HFF-Myc (cell line): Measurements from ENCODE around the gene SNAI1.

ENCODE experiments used
- DNase-seq: peaks from one replicate; pipeline ENCODE4 v3.0.0-alpha.2; 2011; ENCODE audit warnings: low read depth; ENCODE audit errors: extremely low read depth
- H3K4me3 ChIP-seq: replicated peaks from 2 replicates; pipeline ENCODE4 v1.5.1; 2011; ENCODE audit warnings: low read depth, mild to moderate bottlenecking, control low read depth, low read length
- TF ChIP-seq, protein P1 (sequence below): IDR thresholded peaks from 2 replicates; pipeline ENCODE4 v1.5.1; 2012; ENCODE audit warnings: mild to moderate bottlenecking, low read depth, low read length, control low read depth; ENCODE audit errors: missing control alignments

The SNAI1 gene

DNA sequence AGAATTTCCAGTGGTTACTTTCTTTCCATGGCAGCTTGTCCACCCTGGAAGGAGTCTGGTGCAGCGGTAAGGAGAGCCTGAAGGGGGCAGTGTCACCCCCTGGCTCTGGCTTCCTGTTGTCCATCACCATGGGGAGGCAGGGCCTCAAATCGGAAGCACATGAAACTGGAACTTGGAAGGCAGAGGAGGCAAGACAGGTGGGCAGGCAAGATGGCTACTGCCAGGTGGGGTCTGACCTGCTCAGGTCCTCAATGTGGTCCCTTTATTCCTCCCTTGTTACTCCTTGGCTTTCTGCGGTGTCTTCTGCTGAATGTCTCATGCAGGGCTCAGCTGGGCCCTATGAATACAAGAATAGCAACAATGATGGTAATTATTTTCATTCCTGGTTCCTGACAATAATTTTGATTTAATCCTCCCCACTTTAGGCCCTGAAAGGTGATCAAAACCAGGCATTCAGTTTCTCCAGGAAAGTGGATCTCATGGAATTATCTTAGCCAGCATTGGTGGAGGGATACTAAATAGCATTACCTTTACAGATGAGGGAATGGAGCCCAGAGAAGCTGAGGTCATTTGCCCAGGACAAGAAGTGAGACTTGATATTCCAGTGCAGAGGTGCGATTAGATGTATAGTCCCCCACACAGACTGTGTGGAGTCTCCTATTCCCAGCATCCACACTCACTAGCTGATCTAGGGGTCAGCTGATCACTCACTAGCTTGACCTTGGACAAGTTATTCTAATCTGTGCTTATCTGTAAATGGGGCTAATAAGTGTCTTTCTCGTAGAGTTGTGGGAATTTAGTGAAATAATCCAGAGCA, 17.6 kb upstream of the SNAI1 start:
- no peak for DNase-seq
- TF ChIP-seq, protein P1, sequence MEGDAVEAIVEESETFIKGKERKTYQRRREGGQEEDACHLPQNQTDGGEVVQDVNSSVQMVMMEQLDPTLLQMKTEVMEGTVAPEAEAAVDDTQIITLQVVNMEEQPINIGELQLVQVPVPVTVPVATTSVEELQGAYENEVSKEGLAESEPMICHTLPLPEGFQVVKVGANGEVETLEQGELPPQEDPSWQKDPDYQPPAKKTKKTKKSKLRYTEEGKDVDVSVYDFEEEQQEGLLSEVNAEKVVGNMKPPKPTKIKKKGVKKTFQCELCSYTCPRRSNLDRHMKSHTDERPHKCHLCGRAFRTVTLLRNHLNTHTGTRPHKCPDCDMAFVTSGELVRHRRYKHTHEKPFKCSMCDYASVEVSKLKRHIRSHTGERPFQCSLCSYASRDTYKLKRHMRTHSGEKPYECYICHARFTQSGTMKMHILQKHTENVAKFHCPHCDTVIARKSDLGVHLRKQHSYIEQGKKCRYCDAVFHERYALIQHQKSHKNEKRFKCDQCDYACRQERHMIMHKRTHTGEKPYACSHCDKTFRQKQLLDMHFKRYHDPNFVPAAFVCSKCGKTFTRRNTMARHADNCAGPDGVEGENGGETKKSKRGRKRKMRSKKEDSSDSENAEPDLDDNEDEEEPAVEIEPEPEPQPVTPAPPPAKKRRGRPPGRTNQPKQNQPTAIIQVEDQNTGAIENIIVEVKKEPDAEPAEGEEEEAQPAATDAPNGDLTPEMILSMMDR: peak; percentile 84
- no peak overlapping the region for H3K4me3 ChIP-seq

DNA sequence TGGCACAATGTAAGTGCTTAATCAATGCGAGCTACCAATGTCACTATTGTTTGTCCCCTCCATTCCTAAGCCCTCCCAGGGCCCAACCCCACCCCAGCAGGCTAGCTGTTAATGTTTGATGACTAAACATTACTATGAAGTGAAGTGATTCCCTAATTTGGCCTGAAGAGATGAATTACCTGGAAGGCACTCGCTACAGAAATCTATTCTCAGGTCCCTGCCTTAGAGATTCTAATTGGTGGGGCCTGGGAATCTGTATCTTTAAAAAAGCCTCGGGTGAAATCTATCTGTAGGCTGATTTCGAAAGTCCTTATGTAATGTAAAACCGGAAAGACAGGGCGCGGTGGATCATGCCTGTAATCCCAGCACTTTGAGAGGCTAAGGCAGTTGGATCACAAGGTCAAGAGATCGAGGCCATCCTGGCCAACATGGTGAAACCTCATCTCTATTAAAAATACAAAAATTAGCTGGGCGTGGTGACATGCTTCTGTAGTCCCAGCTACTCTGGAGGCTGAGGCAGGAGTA, 16.9 kb upstream of the SNAI1 start:
- TF ChIP-seq, protein P1: no peak
- H3K4me3 ChIP-seq: no peak overlapping the region
- no peak for DNase-seq

DNA sequence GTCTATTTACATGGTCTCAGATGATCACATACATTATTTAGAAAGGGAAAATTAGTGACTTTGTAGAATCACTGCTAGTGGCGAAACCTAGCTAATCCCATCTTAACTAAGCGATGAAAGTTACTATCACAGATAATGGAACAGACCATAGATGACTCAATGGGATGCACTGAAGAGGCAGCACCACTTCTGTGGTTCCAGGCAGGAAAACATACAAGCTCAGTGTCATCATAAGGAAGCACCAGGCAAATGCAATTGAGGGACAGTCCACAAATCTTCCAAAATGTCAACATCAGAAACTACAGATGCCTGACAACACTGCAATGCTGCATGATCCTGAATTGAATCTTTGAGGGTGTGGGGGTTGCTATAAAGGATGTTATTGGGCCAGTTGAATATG, 15.9 kb upstream of the SNAI1 start:
- DNase-seq: no peak
- H3K4me3 ChIP-seq: no peak overlapping the region
- TF ChIP-seq, protein P1: no peak

DNA sequence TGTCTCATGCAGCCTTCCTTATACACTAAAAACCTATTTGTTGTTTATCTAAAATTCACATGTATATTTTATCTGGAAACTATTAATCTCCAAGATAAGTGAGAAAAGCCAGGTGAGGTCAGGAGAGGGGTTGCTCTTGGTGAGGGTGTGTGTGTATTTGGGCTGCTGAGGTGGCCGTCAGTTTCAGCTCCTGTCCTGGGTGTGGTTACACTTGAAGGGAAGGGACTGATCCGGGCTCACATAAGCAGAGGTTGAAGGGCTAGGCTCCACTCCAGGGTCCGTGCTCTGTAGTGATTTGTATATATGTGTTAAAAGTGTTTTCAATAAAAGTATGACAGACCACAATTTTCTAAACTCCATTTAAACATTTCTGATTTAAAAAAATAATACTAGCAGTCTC, 13.5 kb upstream of the SNAI1 start:
- DNase-seq: no peak
- H3K4me3 ChIP-seq: no peak overlapping the region
- TF ChIP-seq, protein P1: no peak

DNA sequence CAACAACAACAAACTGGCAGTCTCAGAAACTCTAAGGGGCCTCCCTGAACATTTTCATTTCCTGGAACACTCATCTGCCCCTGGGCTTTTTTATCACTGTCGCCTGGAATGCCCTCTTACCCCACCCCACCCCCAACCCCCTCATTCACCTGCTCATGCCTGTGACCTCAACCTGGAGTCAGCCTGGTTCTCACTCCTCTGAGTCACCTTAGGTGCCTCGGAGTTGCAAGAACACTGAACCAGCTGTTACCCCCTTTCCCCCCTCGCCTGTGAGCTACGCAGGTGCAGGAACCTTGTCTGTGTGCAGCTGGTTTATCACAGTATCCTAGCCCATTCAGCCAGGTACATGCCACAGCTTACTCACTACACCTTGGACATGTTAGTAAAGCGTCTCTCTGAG, 12.8 kb upstream of the SNAI1 start:
- DNase-seq: no peak
- TF ChIP-seq, protein P1: no peak
- H3K4me3 ChIP-seq: no peak overlapping the region

DNA sequence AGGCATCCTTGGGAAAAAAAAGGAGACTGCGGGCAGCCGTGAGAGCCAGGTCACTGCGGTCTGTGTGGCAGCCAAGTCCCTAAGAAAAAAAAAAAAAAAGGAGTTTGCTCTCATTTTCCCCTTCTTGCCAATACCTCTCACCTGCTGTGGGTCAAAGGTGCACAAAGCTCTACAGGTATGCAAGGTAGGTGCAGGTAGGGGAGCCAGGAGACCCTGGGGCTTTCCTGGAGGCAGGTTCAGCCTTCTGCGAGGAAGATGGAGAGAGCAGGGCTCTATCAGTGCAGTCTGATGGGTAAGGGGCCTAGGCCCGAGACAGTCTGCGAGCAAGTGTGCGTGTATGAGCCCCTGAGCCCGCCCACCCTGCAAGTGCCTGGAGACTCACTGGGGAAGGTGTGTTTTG, 12.3 kb upstream of the SNAI1 start:
- TF ChIP-seq, protein P1: no peak
- DNase-seq: no peak

More for the DNA sequence above, 12.3 kb upstream of the SNAI1 start:
- H3K4me3 ChIP-seq: no peak overlapping the region
